ENCODE results near the gene PTGES2. TPM values are rescaled to one million over a fixed set of nuclear protein-coding genes. Genes with fewer than 3 reads are reported as not detected.

The PTGES2 gene
- total and polyA plus RNA-seq, 2 of the 13 experiments (the other 11 are each of a cell fraction or from before 2014, with no cell fraction given) = 63.7 to 79.8 TPM

- TF ChIP-seq ZC3H13 (CRISPR knock-in tag; IDR thresholded peaks at IDR 0.05) = peak; percentile 46; the same call in 1 of the 2 replicates
- no peak for TF ChIP-seq TGIF2 (CRISPR knock-in tag; IDR thresholded peaks at IDR 0.05)
- TF ChIP-seq ZNF605 (CRISPR knock-in tag; IDR thresholded peaks at IDR 0.05) = no peak
- peak; percentile 79; the same call in 1 of the 2 replicates for TF ChIP-seq TFDP1 (CRISPR knock-in tag; IDR thresholded peaks at IDR 0.05; ENCODE audit: borderline replicate concordance)
- TF ChIP-seq ZNF350 (CRISPR knock-in tag; IDR thresholded peaks at IDR 0.05; ENCODE audit: borderline replicate concordance, low read depth) = peak; percentile 26; the same call in 1 of the 2 replicates
- no peak for TF ChIP-seq SPEN (CRISPR knock-in tag; IDR thresholded peaks at IDR 0.05; ENCODE audit: low read depth)
- no peak for TF ChIP-seq ZNF205 (CRISPR knock-in tag; IDR thresholded peaks at IDR 0.05)
- no peak for TF ChIP-seq NONO (IDR thresholded peaks at IDR 0.05)
- TF ChIP-seq NONO (CRISPR knock-in tag; conservative IDR thresholded peaks at IDR 0.05) = peak; percentile 52; the same call in 1 of the 2 replicates
- TF ChIP-seq BORCS8-MEF2B (CRISPR knock-in tag; IDR thresholded peaks at IDR 0.05) = 0 out of 2 replicates have a peak, but pooled peaks have one; percentile 24
- TF ChIP-seq ZNF749 (CRISPR knock-in tag; IDR thresholded peaks at IDR 0.05; ENCODE audit: borderline replicate concordance) = no peak
- no peak for TF ChIP-seq HOXA9 (CRISPR knock-in tag; IDR thresholded peaks at IDR 0.05; ENCODE audit: borderline replicate concordance)
- TF ChIP-seq ZMYM3 (CRISPR knock-in tag; IDR thresholded peaks at IDR 0.05) = no peak
- TF ChIP-seq ZNF883 (CRISPR knock-in tag; IDR thresholded peaks at IDR 0.05; ENCODE audit: not compliant biosample characterization) = peak; percentile 30
- 0 out of 4 replicates have a peak, but pooled peaks of 1 of the 2 experiments have one; percentile 44 for TF ChIP-seq KLF16 (CRISPR knock-in tag; IDR thresholded peaks at IDR 0.05)
- no peak for TF ChIP-seq ETV5 (CRISPR knock-in tag; IDR thresholded peaks at IDR 0.05; ENCODE audit: borderline replicate concordance)
- no peak for TF ChIP-seq ZNF879 (CRISPR knock-in tag; IDR thresholded peaks at IDR 0.05)
- TF ChIP-seq SSRP1 (CRISPR knock-in tag; IDR thresholded peaks at IDR 0.05) = no peak
- TF ChIP-seq ZNF788 (CRISPR knock-in tag; IDR thresholded peaks at IDR 0.05; ENCODE audit: borderline replicate concordance) = 0 out of 2 replicates have a peak, but pooled peaks have one; percentile 19
- TF ChIP-seq SRSF4 (IDR thresholded peaks at IDR 0.05; ENCODE audit: low read depth, low read length, poor library complexity, severe bottlenecking) = no peak
- TF ChIP-seq ZFY (CRISPR knock-in tag; IDR thresholded peaks at IDR 0.05) = peak; percentile 86
- TF ChIP-seq ZBED4 (CRISPR knock-in tag; IDR thresholded peaks at IDR 0.05; ENCODE audit: borderline replicate concordance) = peak; percentile 7; the same call in 1 of the 2 replicates
- TF ChIP-seq KAT2B (IDR thresholded peaks at IDR 0.05; ENCODE audit: borderline replicate concordance, low read depth, low read length) = no peak
- 0 out of 2 replicates have a peak, but pooled peaks have one; percentile 79 for TF ChIP-seq ZNF567 (CRISPR knock-in tag; IDR thresholded peaks at IDR 0.05; ENCODE audit: borderline replicate concordance)
Measured at GRCh38 chr9:128127568-128127989, at the start of gene PTGES2 (continued).
